ENCODE measurements around the gene ALG6.

ALG6 gene

GRCh38 chr1:63381741-63382140 is 14.3 kb downstream of the ALG6 start:
- TF ChIP-seq CTCF (IDR thresholded peaks at IDR 0.05; ENCODE audit: low read depth, low read length, missing control alignments) = no peak
- no peak overlapping the region for H3K4me3 ChIP-seq (ENCODE audit: low read depth, low read length)
- no peak for DNase-seq (ENCODE audit: low read depth)

GRCh38 chr1:63401945-63402344 is 34.5 kb downstream of the ALG6 start:
- no peak overlapping the region for H3K4me3 ChIP-seq (ENCODE audit: low read depth, low read length)
- DNase-seq (ENCODE audit: low read depth) = no peak
- no peak for TF ChIP-seq CTCF (IDR thresholded peaks at IDR 0.05; ENCODE audit: low read depth, low read length, missing control alignments)

- H3K4me3 ChIP-seq (ENCODE audit: low read depth, low read length) = no peak overlapping the region
- no peak for DNase-seq (ENCODE audit: low read depth)
- no peak for TF ChIP-seq CTCF (IDR thresholded peaks at IDR 0.05; ENCODE audit: low read depth, low read length, missing control alignments)
Measured at GRCh38 chr1:63403386-63403785, 36.0 kb downstream of the ALG6 start.

- TF ChIP-seq CTCF (IDR thresholded peaks at IDR 0.05; ENCODE audit: low read depth, low read length, missing control alignments) = no peak
- H3K4me3 ChIP-seq (ENCODE audit: low read depth, low read length) = no peak overlapping the region
- no peak for DNase-seq (ENCODE audit: low read depth)
Measured at GRCh38 chr1:63405021-63405420, 37.6 kb downstream of the ALG6 start.

GRCh38 chr1:63405987-63406386 is 38.6 kb downstream of the ALG6 start:
- H3K4me3 ChIP-seq (ENCODE audit: low read depth, low read length) = no peak overlapping the region
- TF ChIP-seq CTCF (IDR thresholded peaks at IDR 0.05; ENCODE audit: low read depth, low read length, missing control alignments) = no peak
- DNase-seq (ENCODE audit: low read depth) = no peak

- TF ChIP-seq CTCF (IDR thresholded peaks at IDR 0.05; ENCODE audit: low read depth, low read length, missing control alignments) = no peak
- DNase-seq (ENCODE audit: low read depth) = no peak
- H3K4me3 ChIP-seq (ENCODE audit: low read depth, low read length) = no peak overlapping the region
Measured at GRCh38 chr1:63407002-63407401, 39.6 kb downstream of the ALG6 start.

- TF ChIP-seq CTCF (IDR thresholded peaks at IDR 0.05; ENCODE audit: low read depth, low read length, missing control alignments) = no peak
- no peak for DNase-seq (ENCODE audit: low read depth)
- H3K4me3 ChIP-seq (ENCODE audit: low read depth, low read length) = no peak overlapping the region
Measured at GRCh38 chr1:63408331-63408730, 40.9 kb downstream of the ALG6 start.
